Measurements from ENCODE around the gene MAMDC2. TPM values are rescaled to one million over a fixed set of nuclear protein-coding genes. Genes with fewer than 3 reads are reported as not detected.
"Not testable (repeated sequence)": the region's sequence is repeated elsewhere in the genome, so short reads cannot be mapped to it uniquely, and the experiment has no call there.

MAMDC2 gene
- total RNA-seq, 2 donors from 2014 or later: 13.4 to 48.1 TPM

- intact Hi-C loops (cut with DNase I): loop anchor here in 1 of 2 donors (5.0 to 10.0 kb wide), 2 partner anchors 71 to 737 kb away; no protein-coding TSS in a partner anchor
- DNase-seq (ENCODE audit: low spot score): no peak
Observed at GRCh38 chr9:70034271-70034711, 9.4 kb upstream of the MAMDC2 start.

GRCh38 chr9:70035691-70036090, 8.0 kb upstream of the MAMDC2 start:
- no peak for DNase-seq (ENCODE audit: low spot score)
- intact Hi-C loops (cut with DNase I): loop anchor here in 1 of 2 donors (10.0 kb wide), 1 partner anchor 69 kb away; no protein-coding TSS in a partner anchor

- intact Hi-C loops (cut with DNase I): loop anchor here in 1 of 2 donors (10.0 kb wide), 1 partner anchor 68 kb away; no protein-coding TSS in a partner anchor
- no peak for DNase-seq (ENCODE audit: low spot score)
Observed at GRCh38 chr9:70036641-70037040, 7.0 kb upstream of the MAMDC2 start.

- intact Hi-C loops (cut with DNase I): loop anchor here in 1 of 2 donors (10.0 kb wide), 1 partner anchor 67 kb away; no protein-coding TSS in a partner anchor
Observed at GRCh38 chr9:70038171-70038621, 5.5 kb upstream of the MAMDC2 start.

GRCh38 chr9:70040376-70040903, 3.2 kb upstream of the MAMDC2 start:
- intact Hi-C loops (cut with DNase I): loop anchor here in 1 of 2 donors (10.0 kb wide), 1 partner anchor 64 kb away; no protein-coding TSS in a partner anchor
- DNase-seq (ENCODE audit: low spot score): no peak

More at GRCh38 chr9:70038171-70038621, 5.5 kb upstream of the MAMDC2 start:
- DNase-seq (ENCODE audit: low spot score): not testable (repeated sequence)

GRCh38 chr9:70042461-70043215, 1.0 kb upstream of the MAMDC2 start:
- no peak for DNase-seq (ENCODE audit: low spot score)
- intact Hi-C loops (cut with DNase I): loop anchor here in 1 of 2 donors (10.0 kb wide), 1 partner anchor 62 kb away; no protein-coding TSS in a partner anchor

- intact Hi-C loops (cut with DNase I): loop anchor here in 1 of 2 donors (10.0 kb wide), 1 partner anchor 62 kb away; no protein-coding TSS in a partner anchor
Observed at GRCh38 chr9:70043285-70043684, 363 bp upstream of the MAMDC2 start.

GRCh38 chr9:70044490-70045307, 1.1 kb downstream of the MAMDC2 start:
- DNase-seq (ENCODE audit: low spot score): no peak
- intact Hi-C loops (cut with DNase I): loop anchor here in 1 of 2 donors (10.0 kb wide), 1 partner anchor 60 kb away; no protein-coding TSS in a partner anchor

More at GRCh38 chr9:70043285-70043684, 363 bp upstream of the MAMDC2 start:
- no peak for DNase-seq (ENCODE audit: low spot score)

GRCh38 chr9:70045452-70045851, 1.8 kb downstream of the MAMDC2 start:
- intact Hi-C loops (cut with DNase I): loop anchor here in 1 of 2 donors (10.0 kb wide), 1 partner anchor 59 kb away; no protein-coding TSS in a partner anchor

GRCh38 chr9:70046274-70047070, 2.8 kb downstream of the MAMDC2 start:
- DNase-seq (ENCODE audit: low spot score): no peak
- intact Hi-C loops (cut with DNase I): loop anchor here in 1 of 2 donors (10.0 kb wide), 1 partner anchor 58 kb away; no protein-coding TSS in a partner anchor

More at GRCh38 chr9:70045452-70045851, 1.8 kb downstream of the MAMDC2 start:
- DNase-seq (ENCODE audit: low spot score): no peak

GRCh38 chr9:70049236-70049635, 5.6 kb downstream of the MAMDC2 start:
- no peak for DNase-seq (ENCODE audit: low spot score)
- intact Hi-C loops (cut with DNase I): loop anchor here in 1 of 2 donors (10.0 kb wide), 1 partner anchor 56 kb away; no protein-coding TSS in a partner anchor

GRCh38 chr9:70049672-70050271, 6.1 kb downstream of the MAMDC2 start:
- intact Hi-C loops (cut with DNase I): loop anchor here in 1 of 2 donors (10.0 kb wide), 1 partner anchor 55 kb away; no protein-coding TSS in a partner anchor
- DNase-seq (ENCODE audit: low spot score): peak; percentile 95

GRCh38 chr9:70052768-70053167, 9.1 kb downstream of the MAMDC2 start:
- intact Hi-C loops (cut with DNase I): no loop called here
- DNase-seq (ENCODE audit: low spot score): no peak

- intact Hi-C loops (cut with DNase I): no loop called here
Observed at GRCh38 chr9:70053864-70054263, 10.2 kb downstream of the MAMDC2 start.

GRCh38 chr9:70054521-70054920, 10.9 kb downstream of the MAMDC2 start:
- DNase-seq (ENCODE audit: low spot score): no peak
- intact Hi-C loops (cut with DNase I): no loop called here

More at GRCh38 chr9:70053864-70054263, 10.2 kb downstream of the MAMDC2 start:
- DNase-seq (ENCODE audit: low spot score): no peak

- DNase-seq (ENCODE audit: low spot score): no peak
- intact Hi-C loops (cut with DNase I): no loop called here
Observed at GRCh38 chr9:70055406-70056210, 12.0 kb downstream of the MAMDC2 start.
